Activated T-helper 1 cell treated with anti-CD3 and anti-CD28 coated beads, Interleukin-2, amount 50 U/mL, for 16 hours (primary cell): ENCODE data around the gene PRSS2.
"Not testable (repeated sequence)": the region's sequence is repeated elsewhere in the genome, so short reads cannot be mapped to it uniquely, and the experiment has no call there.

Experiments used
- DNase-seq, 2 donors: peaks; one replicate each; pipeline ENCODE4 v3.0.0-alpha.2; 2020; ENCODE audit warnings: low read depth in 1 of 2, low spot score in 1 of 2

The PRSS2 gene

GRCh38 chr7:142770661-142771352 is at the start of gene PRSS2:
PRSS2 (plus strand) TSS chr7:142770970; CDS start chr7:142770983, 13 bp downstream.
- no peak for DNase-seq

GRCh38 chr7:142720986-142721385 is 49.8 kb upstream of the PRSS2 start:
- DNase-seq = no peak

- DNase-seq = no peak
Measured at GRCh38 chr7:142722248-142722794, 48.4 kb upstream of the PRSS2 start.

GRCh38 chr7:142733271-142733670 is 37.5 kb upstream of the PRSS2 start:
- no peak for DNase-seq

GRCh38 chr7:142739923-142740492 is 30.8 kb upstream of the PRSS2 start:
- no peak for DNase-seq

- no peak for DNase-seq
Measured at GRCh38 chr7:142740786-142741185, 30.0 kb upstream of the PRSS2 start.

DNA sequence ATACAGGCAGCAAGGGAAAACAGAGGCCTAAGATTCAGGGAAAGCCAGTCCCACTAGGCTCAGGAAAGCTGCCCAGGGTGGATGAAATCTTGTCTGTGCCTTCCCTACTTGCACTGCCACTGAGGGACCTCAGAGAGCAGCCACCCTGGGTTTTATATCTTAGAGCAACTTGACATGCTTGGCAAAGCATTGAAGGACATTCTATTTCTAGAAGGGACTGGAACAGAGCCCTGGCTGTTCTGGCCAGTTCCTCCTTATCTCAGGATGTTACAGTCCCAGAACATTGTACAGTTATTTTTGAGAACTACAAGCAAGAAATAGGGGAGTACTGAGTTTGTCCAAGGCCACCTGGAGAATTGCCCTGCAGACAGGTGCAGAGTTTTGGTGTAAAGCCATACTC is 28.8 kb upstream of the PRSS2 start:
- not testable (repeated sequence) for DNase-seq

- no peak for DNase-seq
Measured at GRCh38 chr7:142745091-142745635, 25.6 kb upstream of the PRSS2 start.

DNA sequence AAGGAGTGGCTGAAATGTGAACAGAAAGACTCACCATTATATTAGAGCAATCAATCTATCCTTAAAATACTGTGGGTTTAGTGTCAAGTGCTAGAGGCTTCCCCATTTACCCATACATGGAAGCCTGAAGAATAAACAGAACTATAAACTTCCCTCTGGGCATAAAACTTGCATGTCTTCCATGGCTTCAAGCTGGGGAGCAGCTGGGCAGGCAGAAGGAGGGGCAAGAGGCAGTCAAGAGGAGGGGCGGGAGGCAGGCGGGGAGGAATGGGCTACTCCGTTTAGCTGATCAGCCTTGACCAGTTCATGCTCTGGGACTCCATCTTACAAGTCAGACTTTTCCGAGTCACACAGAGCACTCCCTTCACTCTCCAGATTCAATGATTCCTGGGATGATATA is 25.0 kb upstream of the PRSS2 start:
- DNase-seq = no peak

GRCh38 chr7:142746264-142746663 is 24.5 kb upstream of the PRSS2 start:
- DNase-seq = no peak

DNA sequence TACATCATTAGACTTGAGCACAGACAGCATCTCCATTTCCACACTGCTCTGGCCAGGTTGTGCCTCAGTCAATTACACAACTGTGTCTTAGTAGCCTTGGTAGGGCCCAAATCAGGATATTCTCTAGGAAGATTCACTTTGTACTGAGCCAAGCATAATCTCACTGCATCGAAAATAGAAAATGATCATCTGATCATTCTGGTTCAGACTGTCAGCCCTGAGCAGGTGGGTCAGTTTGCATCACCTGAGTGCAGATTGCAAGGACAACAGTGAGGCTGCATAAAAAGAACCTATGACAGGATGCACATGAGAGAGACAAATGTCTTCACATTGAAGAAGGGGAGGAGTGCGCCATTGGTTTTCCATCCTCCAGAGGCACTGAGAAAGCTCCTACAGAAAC is 22.4 kb upstream of the PRSS2 start:
- not testable (repeated sequence) for DNase-seq

GRCh38 chr7:142749218-142749993 is 21.4 kb upstream of the PRSS2 start, which contains the start of gene PRSS1:
PRSS1 (plus strand) TSS chr7:142749472; CDS start chr7:142749485, 13 bp downstream.
- no peak for DNase-seq

DNA sequence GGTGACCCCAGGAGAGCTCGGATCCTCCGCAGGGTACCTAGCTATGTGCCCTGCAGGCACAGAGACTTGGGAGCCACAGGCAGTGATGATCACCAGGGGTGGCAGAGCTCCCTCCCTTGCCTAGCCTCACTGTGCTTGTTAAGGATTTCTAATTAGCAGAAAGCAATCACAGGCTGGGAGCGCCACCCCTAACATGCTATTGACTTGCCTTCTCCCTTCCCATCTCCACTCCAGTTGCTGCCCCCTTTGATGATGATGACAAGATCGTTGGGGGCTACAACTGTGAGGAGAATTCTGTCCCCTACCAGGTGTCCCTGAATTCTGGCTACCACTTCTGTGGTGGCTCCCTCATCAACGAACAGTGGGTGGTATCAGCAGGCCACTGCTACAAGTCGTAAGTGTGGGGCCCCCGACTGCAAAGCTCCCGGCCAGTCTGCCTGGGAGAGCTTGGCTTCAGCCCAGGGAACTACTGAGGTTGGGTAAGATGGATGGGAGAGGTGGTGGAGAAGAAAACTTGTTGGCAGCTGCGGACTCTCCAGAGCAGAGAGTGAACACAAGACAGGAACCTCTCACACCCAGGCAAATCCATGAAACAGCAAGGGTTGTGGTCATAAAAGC is 20.3 kb upstream of the PRSS2 start:
- no peak for DNase-seq

- DNase-seq = not testable (repeated sequence)
Measured at GRCh38 chr7:142751526-142752175, 19.1 kb upstream of the PRSS2 start.

- DNase-seq = no peak
Measured at GRCh38 chr7:142752376-142753225, 18.2 kb upstream of the PRSS2 start.

- DNase-seq = no peak
Measured at GRCh38 chr7:142753366-142753765, 17.4 kb upstream of the PRSS2 start.

DNA sequence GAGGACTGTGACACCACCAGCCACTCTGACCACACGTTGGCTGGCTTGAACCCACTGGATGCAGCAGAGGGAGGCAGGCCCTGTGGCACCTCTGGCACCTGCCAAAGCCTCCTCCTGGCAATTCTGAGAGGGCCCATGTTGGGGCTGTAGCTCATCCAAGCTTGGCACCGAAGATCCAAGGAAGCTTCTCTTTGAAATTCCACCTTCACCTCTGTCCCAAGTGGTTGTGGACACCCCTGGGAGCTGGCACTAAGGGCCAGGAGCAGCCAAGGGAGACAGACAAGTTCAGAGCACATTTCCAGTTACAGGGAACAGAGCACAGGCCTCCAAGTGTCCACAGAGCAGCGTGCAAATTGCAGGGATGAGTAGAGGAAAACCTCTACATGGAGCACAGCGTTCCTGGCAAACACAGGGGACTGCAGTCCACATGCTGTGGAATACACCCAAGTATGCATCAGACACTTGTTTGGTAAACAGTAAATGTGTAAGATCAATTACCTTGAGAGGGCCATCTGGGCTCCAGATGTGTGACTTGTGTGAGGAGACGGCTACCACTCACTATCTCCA is 16.8 kb upstream of the PRSS2 start:
- DNase-seq = not testable (repeated sequence)

DNA sequence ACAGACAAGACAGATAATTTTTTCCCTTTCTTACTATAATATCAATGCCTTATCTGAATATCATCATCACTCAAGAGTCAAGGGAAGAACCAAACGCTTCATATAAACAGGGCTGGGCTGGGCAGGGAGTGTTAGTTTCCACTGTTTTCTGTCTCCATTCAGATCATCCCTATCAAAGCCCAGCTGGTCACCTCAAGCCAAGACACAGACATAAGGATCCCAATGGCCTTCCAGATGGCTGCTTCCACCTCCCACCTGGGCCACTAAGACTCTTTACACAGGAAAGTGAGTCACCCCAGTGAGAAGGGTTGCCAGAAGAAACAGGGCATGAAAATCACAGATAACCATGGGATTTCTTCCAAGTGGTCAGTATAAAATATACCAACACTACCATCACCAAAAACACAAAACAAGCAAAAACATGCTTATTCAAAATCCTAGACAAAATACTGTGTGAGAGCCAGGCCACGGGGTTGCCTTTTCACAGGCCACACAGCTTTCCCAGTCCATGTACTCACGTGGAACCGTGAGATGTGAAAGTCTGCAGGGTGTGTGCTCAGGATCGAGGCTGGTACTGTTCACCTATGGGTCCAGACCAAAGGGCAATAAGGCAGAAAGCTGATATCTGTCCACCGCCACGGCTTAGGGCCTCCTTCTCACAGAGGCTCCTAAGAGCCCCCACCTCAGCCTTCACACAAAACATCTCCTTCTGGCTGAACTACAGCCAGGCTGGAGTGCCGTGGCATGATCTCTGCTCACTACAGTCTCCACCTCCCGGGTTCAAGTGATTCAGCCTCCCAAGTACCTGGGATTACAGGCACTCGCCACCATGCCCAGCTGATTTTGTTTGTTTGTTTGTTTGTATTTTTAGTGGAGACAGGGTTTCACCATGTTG is 15.8 kb upstream of the PRSS2 start:
- DNase-seq = no peak
